ENCODE data around the gene MITF. TPM values are rescaled to one million over a fixed set of nuclear protein-coding genes. Genes with fewer than 3 reads are reported as not detected.

MITF gene
- polyA plus RNA-seq, 1 donor (not counting 4 experiments of a cell fraction or from before 2014, with no cell fraction given): 2.7 TPM

- no peak overlapping the region for H3K4me3 ChIP-seq (ENCODE audit: control insufficient read depth in 2 of 3, extremely low read depth in 1 of 3, insufficient read depth in 2 of 3, low read depth in 1 of 3, low read length in 3 of 3)
- DNase-seq (ENCODE audit: low read depth, low spot score): no peak
- TF ChIP-seq EZH2 (IDR thresholded peaks at IDR 0.05; ENCODE audit: low read length): no peak
- H3K27me3 ChIP-seq (ENCODE audit: control insufficient read depth, extremely low read depth, insufficient read depth, low read length): peaks cover 8% of the 10 kb centered on the region
- dilution Hi-C loops (cut with MboI; ENCODE audit: extremely low pct_ligation_motif_present, low sequenced_read_pairs): no loop called here
- no peaks in the 10 kb centered on the region for H3K79me2 ChIP-seq (ENCODE audit: control insufficient read depth, insufficient read depth, low read length)
- FAIRE-seq: no peak
- no peak overlapping the region for H3K27ac ChIP-seq (ENCODE audit: control insufficient read depth, insufficient read depth, low read length)
- H3K4me2 ChIP-seq (ENCODE audit: control insufficient read depth, extremely low read depth, insufficient read depth, low read depth, low read length): no peak overlapping the region
- H3K4me1 ChIP-seq (ENCODE audit: control insufficient read depth, extremely low read depth, insufficient read depth, low read length): no peaks in the 10 kb centered on the region
- no peak overlapping the region for H2AFZ ChIP-seq (ENCODE audit: control insufficient read depth, low read length)
- H3K9me3 ChIP-seq (ENCODE audit: control insufficient read depth, low read depth, low read length): no peaks in the 10 kb centered on the region
- no peaks in the 10 kb centered on the region for H3K9me1 ChIP-seq (ENCODE audit: control insufficient read depth, extremely low read depth, insufficient read depth, low read length)
- H3K9ac ChIP-seq (ENCODE audit: control insufficient read depth, extremely low read depth, insufficient read depth, low read length): no peak overlapping the region
- H3K36me3 ChIP-seq (ENCODE audit: control insufficient read depth in 2 of 2, extremely low read depth in 1 of 2, insufficient read depth in 2 of 2, low read length in 2 of 2): no peaks in the 10 kb centered on the region
- no peaks in the 10 kb centered on the region for H4K20me1 ChIP-seq (ENCODE audit: control insufficient read depth, extremely low read depth, insufficient read depth, low read length)
Measured at GRCh38 chr3:69729147-69729919, 9.9 kb upstream of the MITF start.

- H3K27me3 ChIP-seq (ENCODE audit: control insufficient read depth, extremely low read depth, insufficient read depth, low read length): peaks cover 12% of the 10 kb centered on the region
- H3K79me2 ChIP-seq (ENCODE audit: control insufficient read depth, insufficient read depth, low read length): no peaks in the 10 kb centered on the region
- H2AFZ ChIP-seq (ENCODE audit: control insufficient read depth, low read length): no peak overlapping the region
- dilution Hi-C loops (cut with MboI; ENCODE audit: extremely low pct_ligation_motif_present, low sequenced_read_pairs): no loop called here
- H3K4me1 ChIP-seq (ENCODE audit: control insufficient read depth, extremely low read depth, insufficient read depth, low read length): no peaks in the 10 kb centered on the region
- no peak overlapping the region for H3K4me3 ChIP-seq (ENCODE audit: control insufficient read depth in 2 of 3, extremely low read depth in 1 of 3, insufficient read depth in 2 of 3, low read depth in 1 of 3, low read length in 3 of 3)
- H3K9me3 ChIP-seq (ENCODE audit: control insufficient read depth, low read depth, low read length): no peaks in the 10 kb centered on the region
- H3K9me1 ChIP-seq (ENCODE audit: control insufficient read depth, extremely low read depth, insufficient read depth, low read length): no peaks in the 10 kb centered on the region
- H3K4me2 ChIP-seq (ENCODE audit: control insufficient read depth, extremely low read depth, insufficient read depth, low read depth, low read length): no peak overlapping the region
- H4K20me1 ChIP-seq (ENCODE audit: control insufficient read depth, extremely low read depth, insufficient read depth, low read length): no peaks in the 10 kb centered on the region
- no peak overlapping the region for H3K27ac ChIP-seq (ENCODE audit: control insufficient read depth, insufficient read depth, low read length)
- FAIRE-seq (no peak), DNase-seq (ENCODE audit: low read depth, low spot score) (no peak)
- TF ChIP-seq EZH2 (IDR thresholded peaks at IDR 0.05; ENCODE audit: low read length): no peak
- no peak for TF ChIP-seq CTCF (optimal IDR thresholded peaks at IDR 0.05 in 1 of 3, IDR thresholded peaks at IDR 0.05 in 1 of 3, conservative IDR thresholded peaks at IDR 0.05 in 1 of 3; ENCODE audit: extremely low read depth in 1 of 3, insufficient read depth in 2 of 3, low read length in 3 of 3)
- no peaks in the 10 kb centered on the region for H3K36me3 ChIP-seq (ENCODE audit: control insufficient read depth in 2 of 2, extremely low read depth in 1 of 2, insufficient read depth in 2 of 2, low read length in 2 of 2)
- H3K9ac ChIP-seq (ENCODE audit: control insufficient read depth, extremely low read depth, insufficient read depth, low read length): no peak overlapping the region
Measured at GRCh38 chr3:69731080-69731479, 8.2 kb upstream of the MITF start.

Data from keratinocyte (primary cell).